HG03575 (cell line): ENCODE results near the gene TMEM225B.
"Not testable (repeated sequence)": the region's sequence is repeated elsewhere in the genome, so short reads cannot be mapped to it uniquely, and the experiment has no call there.

ENCODE experiments used
- ATAC-seq: cut with Tn5 transposase; IDR thresholded peaks from one replicate; pipeline ENCODE4 v1.9.1; 2021; ENCODE audit not compliant: unreplicated experiment, insufficient number of reproducible peaks, low FRiP score; ENCODE audit errors: extremely low read depth

The TMEM225B gene

DNA sequence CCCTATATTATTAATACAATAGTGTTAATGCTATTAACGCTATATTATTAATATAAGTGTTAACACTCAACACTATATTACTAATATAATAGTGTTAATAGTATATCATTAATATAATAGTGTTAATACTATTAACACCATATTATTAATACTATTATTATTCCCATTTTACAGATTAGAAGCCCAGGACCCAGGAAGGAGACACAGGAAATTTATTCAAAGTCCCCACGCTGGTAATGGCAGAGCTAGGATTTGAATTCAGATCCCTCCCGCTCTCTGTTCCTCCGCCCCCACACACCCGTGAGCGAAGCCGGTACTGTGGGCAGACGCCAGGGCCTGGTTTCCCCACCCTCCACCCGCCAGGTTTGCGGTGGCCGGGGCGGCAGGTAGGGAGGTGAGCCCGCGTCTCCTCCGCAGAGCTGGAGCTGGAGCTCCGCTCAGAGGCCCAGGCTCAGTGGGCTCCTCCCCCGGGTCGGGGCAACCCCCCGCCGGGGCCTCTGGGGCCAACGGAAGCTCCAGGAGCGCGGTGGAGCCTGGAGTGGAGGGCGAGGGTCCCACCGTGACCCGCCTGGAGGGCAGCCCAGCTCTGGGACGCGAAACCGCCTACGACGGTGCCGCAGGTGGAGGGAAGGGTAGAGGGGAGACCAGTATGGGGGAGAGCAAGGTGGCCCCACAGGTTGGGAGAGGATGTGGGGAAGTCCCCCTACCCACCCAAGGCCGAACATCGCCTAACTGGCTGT, at the start of gene TMEM225B:
TMEM225B (plus strand) TSS at position 506 of the 740 bp plus-strand sequence. CDS start 6,122 bp downstream, outside the sequence.
- ATAC-seq, result no peak

DNA sequence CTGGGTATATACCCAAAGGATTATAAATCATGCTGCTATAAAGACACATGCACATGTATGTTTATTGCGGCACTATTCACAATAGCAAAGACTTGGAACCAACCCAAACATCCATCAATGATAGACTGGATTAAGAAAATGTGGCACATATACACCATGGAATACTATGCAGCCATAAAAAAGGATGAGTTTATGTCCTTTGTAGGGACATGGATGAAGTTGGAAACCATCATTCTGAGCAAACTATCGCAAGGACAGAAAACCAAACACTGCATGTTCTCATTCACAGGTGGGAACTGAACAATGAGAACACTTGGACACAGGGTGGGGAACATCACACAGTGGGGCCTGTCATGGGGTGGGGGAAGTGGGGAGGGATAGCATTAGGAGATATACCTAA, 48.5 kb upstream of the TMEM225B start:
- not testable (repeated sequence) for ATAC-seq

GRCh38 chr7:99551334-99551733, 46.7 kb upstream of the TMEM225B start:
- ATAC-seq, result no peak

DNA sequence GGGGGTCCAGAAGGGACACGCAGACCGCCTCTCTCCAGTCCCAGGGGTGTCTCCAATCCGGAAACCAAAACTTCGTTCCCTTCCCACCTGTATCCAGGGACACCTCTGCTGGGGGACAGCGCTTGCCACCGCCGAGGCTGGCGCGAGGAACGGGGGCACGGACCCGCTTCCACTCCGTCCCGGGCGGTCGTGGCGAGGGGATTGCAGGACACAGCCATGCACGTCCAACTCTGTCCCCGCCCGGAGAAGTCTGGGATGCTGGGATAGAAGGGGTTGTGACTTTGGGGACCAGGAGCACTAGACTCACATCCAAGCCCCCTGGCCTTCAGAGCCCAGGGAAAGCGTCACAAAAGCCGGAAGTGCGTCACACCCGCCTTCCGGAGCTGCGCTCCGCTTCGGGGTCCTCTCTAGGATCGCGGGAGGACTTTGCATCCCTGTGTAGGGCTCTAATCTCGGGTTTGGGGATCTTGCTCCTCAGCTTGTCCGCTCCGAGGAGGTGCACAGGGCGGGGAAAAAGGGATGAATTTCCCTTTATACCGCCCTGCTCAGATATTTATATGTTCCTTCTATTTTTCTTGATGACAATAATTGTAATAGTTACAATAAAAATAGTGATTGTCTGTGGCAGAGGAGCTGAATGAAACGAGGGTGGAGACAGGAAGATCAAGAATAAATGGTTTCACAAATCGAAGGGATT, 46.2 kb upstream of the TMEM225B start, which contains the start of gene FAM200A:
FAM200A (minus strand) TSS at position 348 of the 697 bp plus-strand sequence. CDS start 3,707 bp downstream, outside the sequence.
- peak; percentile 51 for ATAC-seq

DNA sequence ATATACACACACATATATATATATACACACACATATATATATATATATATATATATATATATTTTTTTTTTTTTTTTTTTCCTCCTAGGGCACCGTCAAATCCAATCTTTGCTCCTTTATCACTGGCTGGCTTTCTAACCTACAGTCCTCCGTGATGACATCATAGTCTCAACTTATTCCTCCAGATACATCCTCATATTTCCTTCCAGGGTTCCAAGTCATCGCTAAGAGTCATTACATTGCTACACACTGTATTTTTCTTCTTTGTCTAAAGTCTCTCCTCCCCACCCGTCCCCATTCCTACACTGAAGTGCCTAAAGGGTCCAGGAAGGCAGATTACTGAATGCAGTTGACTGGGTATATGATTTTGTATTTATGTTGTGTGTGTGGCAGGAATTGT, 45.0 kb upstream of the TMEM225B start:
- no peak for ATAC-seq

- ATAC-seq, result no peak
Measured at GRCh38 chr7:99554939-99555338, 43.1 kb upstream of the TMEM225B start.

DNA sequence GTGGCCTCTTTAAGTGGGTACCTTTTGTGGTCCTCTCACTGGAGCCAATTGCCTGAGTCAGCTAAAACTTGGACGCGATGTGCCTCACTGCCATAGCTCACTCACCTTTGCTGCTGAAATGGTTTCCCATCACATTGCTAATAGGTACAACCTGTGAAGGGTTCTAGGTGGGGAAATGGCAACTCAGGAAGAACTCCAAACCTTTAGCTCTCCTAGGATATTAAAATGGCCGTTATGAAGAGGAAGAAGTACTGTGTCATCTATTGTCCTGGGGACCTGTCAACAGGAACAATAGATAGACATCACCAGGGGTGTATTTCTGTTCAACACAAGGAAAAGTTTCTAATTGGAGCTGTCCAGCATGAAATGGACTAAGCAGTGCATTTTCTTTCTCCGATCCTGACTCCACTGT, 40.9 kb upstream of the TMEM225B start:
- ATAC-seq, result no peak

DNA sequence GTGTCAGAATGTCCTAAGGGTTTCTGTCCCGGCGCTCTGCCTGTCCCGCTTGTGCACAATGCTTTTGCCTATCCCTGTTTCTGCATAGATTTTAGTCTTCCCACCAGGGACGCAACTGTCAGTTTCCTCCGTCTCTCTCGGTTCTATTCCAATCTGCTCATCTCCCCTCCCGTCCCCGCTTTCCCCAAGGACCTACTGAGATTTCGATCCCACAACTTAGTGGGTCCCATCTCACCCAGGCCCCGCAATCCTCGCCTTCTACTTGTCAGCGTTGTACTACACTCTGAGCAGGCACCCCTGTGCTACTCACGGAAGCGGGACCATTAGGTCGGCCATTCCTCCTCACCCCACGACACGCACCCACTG, 40.1 kb upstream of the TMEM225B start:
- ATAC-seq, result no peak

DNA sequence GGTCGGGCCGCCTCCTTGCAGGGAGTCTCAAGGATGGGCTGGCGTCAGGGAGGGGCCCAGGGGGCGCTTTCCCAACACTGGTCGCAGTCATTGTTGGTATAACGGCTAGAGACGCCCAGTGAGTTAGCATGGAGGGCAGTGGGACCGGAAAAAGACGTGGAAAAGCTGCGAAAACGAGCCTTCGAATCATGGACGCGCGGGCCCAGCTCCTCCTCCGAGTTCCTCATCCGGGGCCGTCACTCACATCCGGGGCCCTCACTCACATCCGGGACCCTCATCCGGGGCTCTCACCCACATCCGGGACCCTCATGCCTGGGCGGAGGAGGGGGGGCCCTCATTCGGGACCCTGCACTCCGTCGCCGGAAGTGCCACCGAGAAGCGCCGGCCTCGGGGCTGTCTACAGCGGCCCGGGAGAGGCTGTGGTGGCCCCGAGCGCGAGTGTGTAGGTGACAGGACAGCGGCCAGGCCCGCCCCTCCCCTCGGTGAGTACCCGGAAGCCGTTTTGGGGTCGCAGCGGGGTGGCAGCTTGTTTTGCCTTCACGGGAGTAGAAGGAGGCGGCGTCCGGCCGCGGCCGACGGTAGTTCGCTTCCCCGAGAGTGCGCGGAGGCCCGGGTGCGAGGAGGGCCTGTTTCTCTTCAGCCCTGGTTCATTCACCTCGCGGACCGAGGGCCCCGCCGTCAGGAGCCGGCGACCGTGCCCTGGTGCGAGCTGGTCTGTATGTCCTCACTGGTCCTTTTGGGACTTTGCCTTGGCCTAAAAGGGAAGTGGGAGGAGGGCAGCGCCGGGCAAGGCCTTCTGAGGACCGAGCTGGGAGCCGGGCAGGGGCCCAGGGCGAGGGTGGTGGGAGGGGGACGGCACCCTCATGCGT, 39.5 kb upstream of the TMEM225B start, which contains the start of gene ZNF655:
ZNF655 (plus strand) TSS at position 337 of the 869 bp plus-strand sequence. CDS start 1,918 bp downstream, outside the sequence.
- ATAC-seq, result no peak

- no peak for ATAC-seq
Measured at GRCh38 chr7:99559175-99559915, 38.7 kb upstream of the TMEM225B start.

- no peak for ATAC-seq
Measured at GRCh38 chr7:99560834-99561736, 37.0 kb upstream of the TMEM225B start.

GRCh38 chr7:99561737-99562051, 36.4 kb upstream of the TMEM225B start:
- ATAC-seq, result no peak

- no peak for ATAC-seq
Measured at GRCh38 chr7:99562114-99562784, 35.8 kb upstream of the TMEM225B start.

- ATAC-seq, result no peak
Measured at GRCh38 chr7:99562832-99563231, 35.2 kb upstream of the TMEM225B start.

GRCh38 chr7:99563650-99564049, 34.4 kb upstream of the TMEM225B start:
- ATAC-seq, result no peak

DNA sequence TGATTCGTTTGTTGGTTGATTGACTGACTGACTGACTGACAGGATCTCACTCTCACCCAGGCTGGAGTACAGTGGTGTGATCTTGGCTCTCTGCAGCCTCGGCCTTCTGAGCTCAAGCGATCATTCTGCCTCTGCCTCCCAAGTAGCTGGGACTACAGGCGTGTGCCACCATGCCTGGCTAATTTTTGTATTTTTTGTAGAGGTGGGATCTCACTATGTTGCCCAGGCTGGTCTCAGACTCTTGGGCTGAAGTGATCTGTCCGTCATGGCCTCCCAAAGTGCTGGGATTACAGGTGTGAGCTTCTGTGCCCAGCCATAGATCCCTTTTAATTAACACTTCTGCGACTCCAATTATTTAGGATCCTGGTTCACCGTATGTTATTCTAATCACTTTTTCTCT, 29.3 kb upstream of the TMEM225B start:
- ATAC-seq, result not testable (repeated sequence)

- no peak for ATAC-seq
Measured at GRCh38 chr7:99571768-99572167, 26.3 kb upstream of the TMEM225B start.
